Measurements from ENCODE around the gene GNA15.

- TF ChIP-seq POLR2A (IDR thresholded peaks at IDR 0.05): no peak
- no peak for TF ChIP-seq CTCF (IDR thresholded peaks at IDR 0.05)
Measured at GRCh38 chr19:3138268-3138667, 2.4 kb downstream of the GNA15 start.
